Keratinocyte (primary cell): ENCODE results near the gene ANAPC5. TPM values are rescaled to one million over a fixed set of nuclear protein-coding genes. Genes with fewer than 3 reads are reported as not detected.

Experiments used
- DNase-seq: peaks from one replicate; pipeline ENCODE4 v3.0.0-alpha.2; 2011; ENCODE audit warnings: low read depth, missing footprints, low spot score
- FAIRE-seq: peaks from 2 replicates; lab custom pipeline; 2011; peaks lifted over from hg19 to GRCh38; lab: Jason Lieb, UNC
- H2AFZ ChIP-seq: 2 replicates; pipeline ENCODE4 v1.6.0; 2012; ENCODE audit warnings: low read length, control low read depth, inconsistent platforms; ENCODE audit not compliant: control insufficient read depth
- H3K27ac ChIP-seq: 2 replicates; pipeline ENCODE4 v1.5.1; 2011; ENCODE audit warnings: low read length; ENCODE audit not compliant: control insufficient read depth, insufficient read depth
- H3K27me3 ChIP-seq: 3 replicates; pipeline ENCODE4 v1.6.0; 2011; ENCODE audit warnings: low read length; ENCODE audit not compliant: control insufficient read depth, insufficient read depth; ENCODE audit errors: extremely low read depth
- H3K36me3 ChIP-seq, 2 experiments: 2 replicates in 1 of 2; 3 replicates in 1 of 2; pipeline ENCODE4 v1.5.1; 2011; ENCODE audit warnings: low read length in 2 of 2, mild to moderate bottlenecking in 1 of 2; ENCODE audit not compliant: control insufficient read depth in 2 of 2, insufficient read depth in 2 of 2; ENCODE audit errors: extremely low read depth in 1 of 2
- H3K4me1 ChIP-seq: 3 replicates; pipeline ENCODE4 v1.5.1; 2011; ENCODE audit warnings: low read length; ENCODE audit not compliant: control insufficient read depth, insufficient read depth; ENCODE audit errors: extremely low read depth
- H3K4me2 ChIP-seq: 3 replicates; pipeline ENCODE4 v1.6.0; 2011; ENCODE audit warnings: low read depth, low read length; ENCODE audit not compliant: control insufficient read depth, insufficient read depth; ENCODE audit errors: extremely low read depth
- H3K4me3 ChIP-seq, 3 experiments: fragments of 200-600 bp in 1 of 3; sonication (generic) in 1 of 3; 2 replicates in 2 of 3; 3 replicates in 1 of 3; pipeline ENCODE4 v1.5.1; 2011 to 2016; ENCODE audit warnings: low read length in 3 of 3, mild to moderate bottlenecking in 3 of 3, control low read depth in 2 of 3, inconsistent platforms in 1 of 3, low read depth in 1 of 3, mixed read lengths in 1 of 3, mixed run types in 1 of 3, moderate library complexity in 1 of 3; ENCODE audit not compliant: control insufficient read depth in 2 of 3, insufficient read depth in 2 of 3; ENCODE audit errors: extremely low read depth in 1 of 3
- H3K79me2 ChIP-seq: 2 replicates; pipeline ENCODE4 v1.6.0; 2012; ENCODE audit warnings: low read length; ENCODE audit not compliant: control insufficient read depth, insufficient read depth
- H3K9ac ChIP-seq: 3 replicates; pipeline ENCODE4 v1.6.0; 2011; ENCODE audit warnings: low read length; ENCODE audit not compliant: control insufficient read depth, insufficient read depth; ENCODE audit errors: extremely low read depth
- H3K9me1 ChIP-seq: 3 replicates; pipeline ENCODE4 v1.6.0; 2011; ENCODE audit warnings: low read length; ENCODE audit not compliant: control insufficient read depth, insufficient read depth; ENCODE audit errors: extremely low read depth
- H3K9me3 ChIP-seq: 2 replicates; pipeline ENCODE4 v1.5.1; 2012; ENCODE audit warnings: low read depth, low read length; ENCODE audit not compliant: control insufficient read depth
- H4K20me1 ChIP-seq: 3 replicates; pipeline ENCODE4 v1.6.0; 2011; ENCODE audit warnings: low read length; ENCODE audit not compliant: control insufficient read depth, insufficient read depth; ENCODE audit errors: extremely low read depth
- CTCF ChIP-seq, 3 experiments: IDR thresholded peaks in 1 of 3; conservative IDR thresholded peaks in 1 of 3; optimal IDR thresholded peaks in 1 of 3; 2 replicates in 2 of 3; 3 replicates in 1 of 3; pipeline versions ENCODE3 to v1.5.1; 2011; ENCODE audit warnings: low read length in 3 of 3, mild to moderate bottlenecking in 3 of 3, moderate library complexity in 2 of 3, control low read depth in 1 of 3, inconsistent platforms in 1 of 3; ENCODE audit not compliant: insufficient read depth in 2 of 3; ENCODE audit errors: extremely low read depth in 1 of 3
- EZH2 ChIP-seq: IDR thresholded peaks from one replicate; pipeline ENCODE4 v1.6.1; 2012; ENCODE audit warnings: inconsistent platforms, mild to moderate bottlenecking, low read length, moderate library complexity
- dilution Hi-C: fragments of 300-500 bp; cut with MboI; formaldehyde crosslinking; loops from one replicate; pipeline ENCODE4 v1.7.0; 2020; ENCODE audit warnings: low sequenced_read_pairs; ENCODE audit not compliant: extremely low pct_ligation_motif_present
- polyA plus RNA-seq, 5 experiments: library from polyadenylated mRNA; depleted of rRNA in 3 of 5; stranded (reverse) in 3 of 5; stranded (forward) in 1 of 5; unstranded in 1 of 5; fragments of >200 nt; gene quantifications; 1 replicate in 1 of 5; 2 replicates in 3 of 5; 3 replicates in 1 of 5; pipeline versions ENCODE4 v1.2.1 to v1.2.3, GENCODE V29; 2011 to 2012; ENCODE audit warnings: missing spikeins in 2 of 5, low read depth in 1 of 5, low replicate concordance in 1 of 5

Gene ANAPC5
- polyA plus RNA-seq, 1 donor (not counting 4 experiments of a cell fraction or from before 2014, with no cell fraction given) = 115 TPM

- no peak for TF ChIP-seq CTCF (optimal IDR thresholded peaks at IDR 0.05 in 1 of 3, IDR thresholded peaks at IDR 0.05 in 1 of 3, conservative IDR thresholded peaks at IDR 0.05 in 1 of 3; ENCODE audit: extremely low read depth in 1 of 3, insufficient read depth in 2 of 3, low read length in 3 of 3)
- TF ChIP-seq EZH2 = no peak
- no peak overlapping the region for H2AFZ ChIP-seq
- dilution Hi-C loops = no loop called here
- peaks cover 4% of the 10 kb centered on the region for H3K4me1 ChIP-seq
- H3K9me3 ChIP-seq = no peaks in the 10 kb centered on the region
- H3K27ac ChIP-seq = no peak overlapping the region
- no peak overlapping the region for H3K9ac ChIP-seq
- H3K79me2 ChIP-seq = no peaks in the 10 kb centered on the region
- no peak for DNase-seq
- H3K9me1 ChIP-seq = no peaks in the 10 kb centered on the region
- FAIRE-seq = no peak
- peaks cover 30 to 35% of the 10 kb centered on the region in 2 experiments for H3K36me3 ChIP-seq
- H3K4me3 ChIP-seq = no peak overlapping the region
- H3K27me3 ChIP-seq = no peaks in the 10 kb centered on the region
- no peaks in the 10 kb centered on the region for H4K20me1 ChIP-seq
- H3K4me2 ChIP-seq = no peak overlapping the region
Measured at GRCh38 chr12:121330692-121331091, 21.5 kb downstream of the ANAPC5 start.

GRCh38 chr12:121330195-121330594, 22.0 kb downstream of the ANAPC5 start:
- no peak overlapping the region for H3K4me3 ChIP-seq
- no peak overlapping the region for H2AFZ ChIP-seq
- dilution Hi-C loops = no loop called here
- DNase-seq (no peak), FAIRE-seq (no peak)
- H4K20me1 ChIP-seq = no peaks in the 10 kb centered on the region
- no peaks in the 10 kb centered on the region for H3K9me3 ChIP-seq
- H3K9me1 ChIP-seq = no peaks in the 10 kb centered on the region
- H3K9ac ChIP-seq = no peak overlapping the region
- H3K27ac ChIP-seq = no peak overlapping the region
- H3K36me3 ChIP-seq = peaks cover 30 to 35% of the 10 kb centered on the region in 2 experiments
- TF ChIP-seq CTCF (optimal IDR thresholded peaks at IDR 0.05 in 1 of 3, IDR thresholded peaks at IDR 0.05 in 1 of 3, conservative IDR thresholded peaks at IDR 0.05 in 1 of 3; ENCODE audit: extremely low read depth in 1 of 3, insufficient read depth in 2 of 3, low read length in 3 of 3) (no peak), EZH2 (no peak)
- no peak overlapping the region for H3K4me2 ChIP-seq
- H3K27me3 ChIP-seq = no peaks in the 10 kb centered on the region
- H3K4me1 ChIP-seq = peaks cover 4% of the 10 kb centered on the region
- H3K79me2 ChIP-seq = no peaks in the 10 kb centered on the region
